GM18502 (cell line): Measurements from ENCODE around the gene ENAM.
"Not testable (repeated sequence)": the region's sequence is repeated elsewhere in the genome, so short reads cannot be mapped to it uniquely, and the experiment has no call there.

ENCODE experiments used
- ATAC-seq: cut with Tn5 transposase; IDR thresholded peaks from one replicate; pipeline ENCODE4 v1.9.1; 2021; ENCODE audit warnings: mild to moderate bottlenecking; ENCODE audit not compliant: unreplicated experiment, poor library complexity

ENAM gene

GRCh38 chr4:70676554-70677090 is 48.1 kb downstream of the ENAM start:
- no peak for ATAC-seq

GRCh38 chr4:70678383-70678999 is 49.9 kb downstream of the ENAM start:
- peak; percentile 79 for ATAC-seq

- no peak for ATAC-seq
Measured at GRCh38 chr4:70680934-70681333, 52.4 kb downstream of the ENAM start.

GRCh38 chr4:70681704-70682103 is 53.2 kb downstream of the ENAM start:
- peak; percentile 49 for ATAC-seq

GRCh38 chr4:70682142-70682541 is 53.6 kb downstream of the ENAM start:
- ATAC-seq: not testable (repeated sequence)

- ATAC-seq: peak; percentile 11
Measured at GRCh38 chr4:70687392-70687791, 58.8 kb downstream of the ENAM start.

GRCh38 chr4:70687821-70688794 is 59.6 kb downstream of the ENAM start, which contains the start of gene UTP3:
Gene UTP3 (plus strand): TSS chr4:70688532. CDS start chr4:70688678, 146 bp downstream.
- ATAC-seq: peak; percentile 94

- peak; percentile 0 for ATAC-seq
Measured at GRCh38 chr4:70688795-70689231, 60.3 kb downstream of the ENAM start.

GRCh38 chr4:70691661-70692060 is 63.1 kb downstream of the ENAM start:
- ATAC-seq: no peak

GRCh38 chr4:70694633-70695032 is 66.1 kb downstream of the ENAM start:
- ATAC-seq: not testable (repeated sequence)
